ENCODE data around the gene DSCAM.

GRCh38 chr21:40421121-40421520, 425.8 kb downstream of the DSCAM start:
- TF ChIP-seq CTCF (IDR thresholded peaks at IDR 0.05; ENCODE audit: insufficient read depth, low read length, poor library complexity, severe bottlenecking) = no peak
- no peak for TF ChIP-seq EZH2phosphoT487 (conservative IDR thresholded peaks at IDR 0.05; ENCODE audit: low read length)

Data from SU-DHL-6 (cell line).